Thoracic aorta (tissue), 2 donors: ENCODE results near the gene SKIDA1. TPM values are rescaled to one million over a fixed set of nuclear protein-coding genes. Genes with fewer than 3 reads are reported as not detected.

Experiments used
- ATAC-seq: fragments of 150-250 bp; one replicate; pipeline ENCODE4 v1.8.0; 2017; ENCODE audit warnings: low read depth; ENCODE audit not compliant: insufficient number of reproducible peaks, low FRiP score
- DNase-seq: peaks from one replicate; pipeline ENCODE4 v3.0.0-alpha.2; 2020; ENCODE audit warnings: low spot score
- H3K27ac ChIP-seq, 2 donors: fragments of 200-600 bp; sonication (generic); 1 replicate in 1 of 2; 2 replicates in 1 of 2; pipeline ENCODE4 v1.5.1; 2016; ENCODE audit warnings: mild to moderate bottlenecking in 2 of 2, moderate library complexity in 2 of 2
- H3K27me3 ChIP-seq: fragments of 200-600 bp; sonication (generic); replicated peaks from 2 replicates; pipeline ENCODE4 v1.6.0; 2016; ENCODE audit warnings: mild to moderate bottlenecking; ENCODE audit not compliant: insufficient read depth
- H3K36me3 ChIP-seq: fragments of 200-600 bp; sonication (generic); one replicate; pipeline ENCODE4 v1.5.1; 2016
- H3K4me1 ChIP-seq, 2 donors: fragments of 200-600 bp; sonication (generic); 1 replicate in 1 of 2; 2 replicates in 1 of 2; pipeline versions ENCODE4 v1.5.1 to v1.6.0; 2016; ENCODE audit warnings: low read depth in 2 of 2, mild to moderate bottlenecking in 1 of 2; ENCODE audit not compliant: control insufficient read depth in 1 of 2
- H3K4me3 ChIP-seq: fragments of 200-600 bp; sonication (generic); 2 replicates; pipeline ENCODE4 v1.5.1; 2016; ENCODE audit warnings: mild to moderate bottlenecking
- H3K9me3 ChIP-seq: fragments of 200-600 bp; sonication (generic); 2 replicates; pipeline ENCODE4 v1.5.1; 2016
- total RNA-seq, 2 donors: library from RNA; depleted of rRNA; stranded (reverse); fragments of >200 nt; gene quantifications; one replicate each; pipeline versions ENCODE4 v1.1.0 to v1.2.3, GENCODE V29; 2016
- TF ChIP-seq, protein P1 (sequence below): fragments of 200-600 bp; sonication (generic); IDR thresholded peaks from one replicate; pipeline ENCODE4 v1.5.1; 2019; ENCODE audit warnings: antibody characterized with exemption

The SKIDA1 gene
- total RNA-seq, 2 donors from 2014 or later, result 0.71 to 5.3 TPM

DNA sequence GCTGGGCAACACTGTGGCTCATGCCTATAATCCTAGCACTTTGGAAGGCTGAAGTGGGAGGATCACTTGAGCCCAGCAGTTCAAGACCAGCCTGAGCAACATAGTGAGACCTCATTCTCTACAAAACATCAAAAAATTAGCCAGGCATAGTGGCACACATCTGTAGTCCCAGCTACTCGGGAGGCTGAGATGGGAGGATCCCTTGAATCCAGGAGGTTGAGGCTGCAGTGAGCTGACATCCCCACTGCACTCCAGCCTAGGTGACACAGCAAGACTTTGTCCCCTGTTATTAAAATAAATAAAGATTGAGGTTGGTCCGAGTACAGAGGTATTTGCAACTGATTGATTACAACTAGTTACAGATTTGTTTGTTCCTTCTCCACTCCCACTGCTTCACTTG lies 44.1 kb downstream of the SKIDA1 start:
- no peaks in the 10 kb centered on the region for H3K4me1 ChIP-seq
- TF ChIP-seq, protein P1, sequence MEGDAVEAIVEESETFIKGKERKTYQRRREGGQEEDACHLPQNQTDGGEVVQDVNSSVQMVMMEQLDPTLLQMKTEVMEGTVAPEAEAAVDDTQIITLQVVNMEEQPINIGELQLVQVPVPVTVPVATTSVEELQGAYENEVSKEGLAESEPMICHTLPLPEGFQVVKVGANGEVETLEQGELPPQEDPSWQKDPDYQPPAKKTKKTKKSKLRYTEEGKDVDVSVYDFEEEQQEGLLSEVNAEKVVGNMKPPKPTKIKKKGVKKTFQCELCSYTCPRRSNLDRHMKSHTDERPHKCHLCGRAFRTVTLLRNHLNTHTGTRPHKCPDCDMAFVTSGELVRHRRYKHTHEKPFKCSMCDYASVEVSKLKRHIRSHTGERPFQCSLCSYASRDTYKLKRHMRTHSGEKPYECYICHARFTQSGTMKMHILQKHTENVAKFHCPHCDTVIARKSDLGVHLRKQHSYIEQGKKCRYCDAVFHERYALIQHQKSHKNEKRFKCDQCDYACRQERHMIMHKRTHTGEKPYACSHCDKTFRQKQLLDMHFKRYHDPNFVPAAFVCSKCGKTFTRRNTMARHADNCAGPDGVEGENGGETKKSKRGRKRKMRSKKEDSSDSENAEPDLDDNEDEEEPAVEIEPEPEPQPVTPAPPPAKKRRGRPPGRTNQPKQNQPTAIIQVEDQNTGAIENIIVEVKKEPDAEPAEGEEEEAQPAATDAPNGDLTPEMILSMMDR, result no peak
- H3K36me3 ChIP-seq, result no peaks in the 10 kb centered on the region
- H3K27me3 ChIP-seq, result no peaks in the 10 kb centered on the region
- no peak overlapping the region for H3K4me3 ChIP-seq
- H3K27ac ChIP-seq, result no peak overlapping the region
- ATAC-seq (no peak), DNase-seq (no peak)
- H3K9me3 ChIP-seq, result no peaks in the 10 kb centered on the region

DNA sequence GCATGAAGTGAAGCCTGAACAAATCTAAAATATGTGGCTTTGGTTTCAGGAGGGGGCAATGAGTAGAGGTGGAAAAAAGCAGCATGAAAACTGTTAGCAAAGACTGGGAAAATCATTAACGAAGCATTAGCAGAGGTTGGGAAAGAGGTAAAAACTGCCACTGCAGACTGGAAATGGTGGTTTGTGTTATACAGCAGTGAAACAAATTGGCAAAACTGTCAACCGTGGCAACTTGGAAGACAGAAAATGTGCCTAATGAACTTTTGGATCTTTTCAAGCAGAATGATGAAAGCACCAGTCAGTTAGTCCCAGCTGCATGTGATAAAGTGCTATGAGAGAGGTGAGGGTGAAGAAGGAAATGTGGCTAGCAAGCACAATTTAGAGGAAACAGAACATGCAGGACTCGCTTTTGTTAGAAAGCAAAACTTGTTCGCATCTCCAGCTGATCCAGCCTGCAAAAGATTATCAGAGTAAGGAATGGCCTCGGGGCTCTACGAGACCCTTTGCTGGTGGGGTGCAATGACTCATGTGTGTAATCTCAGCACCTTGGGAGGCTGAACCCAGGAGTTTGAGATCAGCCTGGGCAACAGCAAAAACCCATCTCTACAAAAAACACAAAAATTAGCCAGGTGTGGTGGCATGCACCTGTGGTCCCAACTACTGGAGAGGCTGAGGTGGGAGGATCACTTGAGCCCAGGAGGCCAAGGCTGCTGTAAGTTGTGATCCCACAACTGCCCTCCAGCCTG lies 45.7 kb downstream of the SKIDA1 start:
- Histone ChIP-seq H3K27ac (no peak overlapping the region), H3K9me3 (no peaks in the 10 kb centered on the region), H3K4me3 (no peak overlapping the region), H3K27me3 (no peaks in the 10 kb centered on the region), H3K4me1 (no peaks in the 10 kb centered on the region), H3K36me3 (no peaks in the 10 kb centered on the region)
- DNase-seq (no peak), ATAC-seq (no peak)
- TF ChIP-seq, protein P1, result no peak

DNA sequence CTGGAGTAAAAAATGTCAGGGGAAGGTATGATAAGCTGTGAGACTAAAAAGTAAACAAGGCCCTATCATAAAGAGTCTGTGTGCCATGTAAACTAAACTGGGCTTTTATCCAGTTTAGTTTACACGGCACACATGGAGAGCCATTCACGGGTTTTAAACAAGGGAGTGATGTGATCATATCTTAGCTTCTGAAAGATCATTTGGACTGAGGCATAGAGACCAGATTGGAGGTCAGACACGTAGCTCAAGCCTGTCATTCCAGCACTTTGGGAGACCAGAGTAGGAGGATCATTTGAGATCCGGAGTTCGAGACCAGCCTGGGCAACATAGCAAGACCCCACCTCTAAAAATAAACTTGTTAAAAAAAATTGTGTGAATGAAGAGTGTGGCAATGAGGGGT lies 50.1 kb downstream of the SKIDA1 start:
- no peak for ATAC-seq

DNA sequence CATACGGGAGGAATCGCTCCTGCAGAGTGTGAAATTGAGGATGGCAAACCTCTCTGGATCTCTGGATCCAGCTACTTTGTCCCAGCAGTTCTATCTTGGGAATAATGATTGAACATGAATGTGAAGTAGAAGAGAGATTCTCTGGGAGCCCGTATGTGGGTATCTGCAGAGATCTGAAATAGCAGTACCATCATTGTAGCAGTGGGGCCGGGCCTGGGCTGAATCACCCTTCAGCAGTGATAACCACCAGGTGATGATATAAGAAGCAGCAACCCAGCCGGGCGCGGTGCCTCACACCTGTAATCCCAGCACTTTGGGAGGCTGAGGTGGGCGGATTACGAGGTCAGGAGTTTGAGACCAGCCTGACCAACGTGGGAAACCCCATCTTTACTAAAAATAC lies 51.9 kb downstream of the SKIDA1 start:
- Histone ChIP-seq H3K4me3 (no peak overlapping the region), H3K27me3 (no peaks in the 10 kb centered on the region), H3K27ac (no peak overlapping the region), H3K9me3 (no peaks in the 10 kb centered on the region), H3K36me3 (no peaks in the 10 kb centered on the region), H3K4me1 (no peaks in the 10 kb centered on the region)
- no peak for DNase-seq
- ATAC-seq, result no peak
- TF ChIP-seq, protein P1, result no peak

More for the DNA sequence above, 50.1 kb downstream of the SKIDA1 start:
- H3K36me3 ChIP-seq, result no peaks in the 10 kb centered on the region
- H3K4me1 ChIP-seq, result no peaks in the 10 kb centered on the region
- no peak overlapping the region for H3K27ac ChIP-seq
- H3K27me3 ChIP-seq, result no peaks in the 10 kb centered on the region
- no peak for DNase-seq
- H3K9me3 ChIP-seq, result no peaks in the 10 kb centered on the region
- no peak overlapping the region for H3K4me3 ChIP-seq
- TF ChIP-seq, protein P1, result no peak

DNA sequence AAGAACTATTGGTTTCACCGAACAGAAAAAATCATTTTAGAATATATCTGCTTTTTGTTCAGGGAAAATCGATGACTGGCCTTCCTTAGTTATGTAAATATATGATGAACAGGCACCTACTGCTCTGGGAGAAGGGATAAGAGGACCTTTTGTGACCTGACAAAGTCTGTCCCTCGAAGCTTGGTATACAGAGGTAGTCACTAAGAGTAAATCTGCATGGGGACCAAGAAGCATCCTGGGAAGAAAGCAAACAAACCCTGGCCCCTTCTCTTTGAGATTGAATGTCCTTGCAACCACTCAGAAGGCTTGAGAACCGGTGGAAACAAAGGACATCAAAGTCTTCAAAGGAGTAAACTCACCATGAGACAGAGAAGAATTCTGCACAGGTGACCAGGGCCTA lies 52.3 kb downstream of the SKIDA1 start:
- Histone ChIP-seq H3K27ac (no peak overlapping the region), H3K4me3 (no peak overlapping the region), H3K27me3 (no peaks in the 10 kb centered on the region), H3K36me3 (no peaks in the 10 kb centered on the region), H3K9me3 (no peaks in the 10 kb centered on the region), H3K4me1 (no peaks in the 10 kb centered on the region)
- no peak for ATAC-seq
- TF ChIP-seq, protein P1, result no peak
- no peak for DNase-seq
